SK-N-SH (cell line): Measurements from ENCODE around the gene INTS12. TPM values are rescaled to one million over a fixed set of nuclear protein-coding genes. Genes with fewer than 3 reads are reported as not detected.

Source experiments
- CTCF ChIA-PET: fragments of 300-600, 350-600 bp; formaldehyde crosslinking; extraction: SDS; loops from one replicate; lab custom pipeline; 2021; lab: Yijun Ruan, JAX
- POLR2A ChIA-PET: fragments of 350-600 bp; sonication (Branson Sonifier 250); formaldehyde crosslinking; extraction: SDS; loops from one replicate; lab custom pipeline; 2020; ENCODE audit warnings: antibody characterized with exemption, inconsistent platforms; lab: Yijun Ruan, JAX
- DNase-seq: peaks from one replicate; pipeline ENCODE4 v3.0.0; 2012
- H2AFZ ChIP-seq: fragments of 200-600 bp; sonication (generic); 2 replicates; pipeline ENCODE4 v1.8.1; 2016; ENCODE audit warnings: antibody characterized with exemption, mild to moderate bottlenecking, low read depth
- H3F3A ChIP-seq: fragments of 200-600 bp; sonication (generic); replicated peaks from 2 replicates; pipeline ENCODE3; 2016; ENCODE audit warnings: antibody characterized with exemption, mild to moderate bottlenecking; ENCODE audit not compliant: insufficient read depth
- H3K27ac ChIP-seq, 2 experiments: fragments of 200-500 bp in 1 of 2; fragments of 200-600 bp in 1 of 2; sonication (Bioruptor generic) in 1 of 2; sonication (generic), shearing (Covaris generic) in 1 of 2; 2 replicates each; pipeline versions ENCODE4 v1.5.1 to v1.6.1; 2014 to 2016; ENCODE audit warnings: low read depth in 2 of 2, inconsistent platforms in 1 of 2, low read length in 1 of 2, mild to moderate bottlenecking in 1 of 2, mixed read lengths in 1 of 2
- H3K27me3 ChIP-seq: fragments of 200-600 bp; sonication (generic), shearing (Covaris generic); 2 replicates; pipeline ENCODE4 v1.6.1; 2016; ENCODE audit warnings: mixed run types; ENCODE audit not compliant: insufficient read depth
- H3K36me3 ChIP-seq, 2 experiments: fragments of 200-500 bp in 1 of 2; fragments of 200-600 bp in 1 of 2; sonication (Bioruptor generic) in 1 of 2; sonication (generic) in 1 of 2; replicated peaks in 1 of 2; 2 replicates each; pipeline versions ENCODE3 to v1.5.1; 2014 to 2016; ENCODE audit warnings: low read length in 1 of 2, mild to moderate bottlenecking in 1 of 2; ENCODE audit not compliant: insufficient read depth in 2 of 2, control insufficient read depth in 1 of 2
- H3K4me1 ChIP-seq, 2 experiments: fragments of 200-500 bp in 1 of 2; fragments of 200-600 bp in 1 of 2; sonication (Bioruptor generic) in 1 of 2; sonication (generic), shearing (Covaris generic) in 1 of 2; 2 replicates each; pipeline versions ENCODE4 v1.5.1 to v1.6.1; 2014 to 2016; ENCODE audit warnings: low read depth in 1 of 2, low read length in 1 of 2, mixed run types in 1 of 2; ENCODE audit not compliant: insufficient read depth in 2 of 2, control insufficient read depth in 1 of 2
- H3K4me2 ChIP-seq: fragments of 200-600 bp; sonication (generic), shearing (Covaris generic); 2 replicates; pipeline ENCODE4 v1.6.1; 2017; ENCODE audit warnings: mixed run types
- H3K4me3 ChIP-seq, 2 experiments: fragments of 200-500 bp in 1 of 2; fragments of 200-600 bp in 1 of 2; sonication (Bioruptor generic) in 1 of 2; sonication (generic), shearing (Covaris generic) in 1 of 2; 2 replicates each; pipeline versions ENCODE4 v1.5.1 to v1.8.1; 2014 to 2016; ENCODE audit warnings: low read depth in 2 of 2, inconsistent platforms in 1 of 2, low read length in 1 of 2, mild to moderate bottlenecking in 1 of 2, mixed read lengths in 1 of 2, moderate library complexity in 1 of 2
- H3K79me2 ChIP-seq: fragments of 200-600 bp; sonication (generic); 2 replicates; pipeline ENCODE4 v1.8.1; 2017; ENCODE audit warnings: mild to moderate bottlenecking; ENCODE audit not compliant: insufficient read depth
- H3K9ac ChIP-seq: fragments of 200-600 bp; sonication (generic); 2 replicates; pipeline ENCODE4 v1.6.1; 2017; ENCODE audit warnings: mixed run types
- H3K9me2 ChIP-seq: fragments of 200-600 bp; sonication (generic); 2 replicates; pipeline ENCODE4 v1.6.1; 2017; ENCODE audit warnings: mixed run types
- H3K9me3 ChIP-seq: fragments of 200-600 bp; sonication (generic); 2 replicates; pipeline ENCODE4 v1.6.1; 2017; ENCODE audit warnings: mixed run types, mild to moderate bottlenecking, moderate library complexity
- H4K20me1 ChIP-seq: fragments of 200-600 bp; sonication (generic); 2 replicates; pipeline ENCODE4 v1.6.1; 2017; ENCODE audit warnings: mild to moderate bottlenecking, mixed run types; ENCODE audit not compliant: insufficient read depth
- CHD2 ChIP-seq: fragments of 150-350 bp; IDR thresholded peaks from 2 replicates; pipeline ENCODE4 v1.6.1; 2018; ENCODE audit warnings: low read length; ENCODE audit not compliant: partially characterized antibody
- ELF1 ChIP-seq: IDR thresholded peaks from 2 replicates; pipeline ENCODE4 v1.4.0; 2012
- FOSL2 ChIP-seq: IDR thresholded peaks from 2 replicates; pipeline ENCODE4 v1.4.0; 2012; ENCODE audit warnings: low read depth, mild to moderate bottlenecking, moderate library complexity, borderline replicate concordance
- FOXJ3 ChIP-seq: sonication (generic); formaldehyde crosslinking; IDR thresholded peaks from 2 replicates; pipeline ENCODE4 v1.5.1; 2020; ENCODE audit warnings: mild to moderate bottlenecking, missing genetic modification reagents
- FOXM1 ChIP-seq: IDR thresholded peaks from 2 replicates; pipeline ENCODE4 v1.4.0; 2012; ENCODE audit warnings: low read depth, mild to moderate bottlenecking
- GABPA ChIP-seq: IDR thresholded peaks from 2 replicates; pipeline ENCODE4 v1.4.0; 2012; ENCODE audit warnings: low read depth, mild to moderate bottlenecking
- GATA2 ChIP-seq: sonication (generic); formaldehyde crosslinking; IDR thresholded peaks from 2 replicates; pipeline ENCODE4 v1.5.0; 2020; ENCODE audit warnings: mild to moderate bottlenecking, missing genetic modification reagents
- IRF3 ChIP-seq: fragments of 150-350 bp; IDR thresholded peaks from 2 replicates; pipeline ENCODE4 v1.6.1; 2016; ENCODE audit warnings: mild to moderate bottlenecking, low read depth, low read length
- MEF2A ChIP-seq: IDR thresholded peaks from 2 replicates; pipeline ENCODE4 v1.4.0; 2012; ENCODE audit warnings: low read depth, borderline replicate concordance
- MXI1 ChIP-seq: IDR thresholded peaks from 2 replicates; pipeline ENCODE4 v1.6.1; 2012; ENCODE audit warnings: mild to moderate bottlenecking, low read depth, low read length, improper control_type of control experiment
- NFIC ChIP-seq: IDR thresholded peaks from 2 replicates; pipeline ENCODE4 v1.4.0; 2012; ENCODE audit warnings: borderline replicate concordance
- NRF1 ChIP-seq: IDR thresholded peaks from 2 replicates; pipeline ENCODE4 v1.6.1; 2012; ENCODE audit warnings: low read depth, mild to moderate bottlenecking, low read length
- POLR2AphosphoS5 ChIP-seq: IDR thresholded peaks from 2 replicates; pipeline ENCODE4 v1.6.1; 2012; ENCODE audit warnings: low read depth, low read length
- RCOR1 ChIP-seq: fragments of 150-350 bp; IDR thresholded peaks from 2 replicates; pipeline ENCODE4 v1.6.1; 2017; ENCODE audit warnings: antibody characterized with exemption, low read length
- RFX5 ChIP-seq: IDR thresholded peaks from 2 replicates; pipeline ENCODE4 v1.6.1; 2012; ENCODE audit warnings: mild to moderate bottlenecking, improper control_type of control experiment, low read length
- RXRA ChIP-seq: IDR thresholded peaks from 2 replicates; pipeline ENCODE4 v1.4.0; 2012; ENCODE audit warnings: low read depth, mild to moderate bottlenecking, borderline replicate concordance
- SMC3 ChIP-seq: IDR thresholded peaks from 2 replicates; pipeline ENCODE4 v1.6.1; 2012; ENCODE audit warnings: low read depth, low read length, improper control_type of control experiment
- TAF1 ChIP-seq: IDR thresholded peaks from 2 replicates; pipeline ENCODE4 v1.6.1; 2012; ENCODE audit warnings: low read depth, mild to moderate bottlenecking, low read length, moderate library complexity, borderline replicate concordance
- TCF12 ChIP-seq: IDR thresholded peaks from 2 replicates; pipeline ENCODE4 v1.4.0; 2012
- USF1 ChIP-seq: IDR thresholded peaks from 2 replicates; pipeline ENCODE4 v1.4.0; 2012; ENCODE audit warnings: low read depth, borderline replicate concordance
- WGBS: methylation state at CpG from one replicate; pipeline ENCODE4 v1.1.6; 2017; ENCODE audit warnings: low lambda C conversion rate; 5-methylcytosine and 5-hydroxymethylcytosine counted together
- polyA plus RNA-seq, 3 experiments: library from polyadenylated mRNA; depleted of rRNA; stranded (reverse); fragments of >200 nt; gene quantifications; 2 replicates each; pipeline ENCODE4 v1.2.3, GENCODE V29; 2012
- TF ChIP-seq, protein P1 (sequence below): fragments of 200-600 bp; sonication (generic); IDR thresholded peaks from 2 replicates; pipeline ENCODE4 v1.6.1; 2017; ENCODE audit warnings: antibody characterized with exemption, mild to moderate bottlenecking, moderate library complexity
- TF ChIP-seq, protein P2 (sequence below): IDR thresholded peaks from 2 replicates; pipeline ENCODE4 v1.4.0; 2012; ENCODE audit warnings: low read depth
- TF ChIP-seq, protein P3 (sequence below): IDR thresholded peaks from 2 replicates; pipeline ENCODE4 v1.6.1; 2012; ENCODE audit warnings: mild to moderate bottlenecking, low read depth, low read length, moderate library complexity

INTS12 gene, protein sequence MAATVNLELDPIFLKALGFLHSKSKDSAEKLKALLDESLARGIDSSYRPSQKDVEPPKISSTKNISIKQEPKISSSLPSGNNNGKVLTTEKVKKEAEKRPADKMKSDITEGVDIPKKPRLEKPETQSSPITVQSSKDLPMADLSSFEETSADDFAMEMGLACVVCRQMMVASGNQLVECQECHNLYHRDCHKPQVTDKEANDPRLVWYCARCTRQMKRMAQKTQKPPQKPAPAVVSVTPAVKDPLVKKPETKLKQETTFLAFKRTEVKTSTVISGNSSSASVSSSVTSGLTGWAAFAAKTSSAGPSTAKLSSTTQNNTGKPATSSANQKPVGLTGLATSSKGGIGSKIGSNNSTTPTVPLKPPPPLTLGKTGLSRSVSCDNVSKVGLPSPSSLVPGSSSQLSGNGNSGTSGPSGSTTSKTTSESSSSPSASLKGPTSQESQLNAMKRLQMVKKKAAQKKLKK
- polyA plus RNA-seq (2012; rRNA removed), result 25.1 and 31.3 TPM in 2 replicates
- 28.1 and 31.3 TPM in 2 replicates for polyA plus RNA-seq (2012; cell fraction: cytosol; rRNA removed)
- 19.9 and 27.7 TPM in 2 replicates for polyA plus RNA-seq (2012; cell fraction: nucleus; rRNA removed)

DNA sequence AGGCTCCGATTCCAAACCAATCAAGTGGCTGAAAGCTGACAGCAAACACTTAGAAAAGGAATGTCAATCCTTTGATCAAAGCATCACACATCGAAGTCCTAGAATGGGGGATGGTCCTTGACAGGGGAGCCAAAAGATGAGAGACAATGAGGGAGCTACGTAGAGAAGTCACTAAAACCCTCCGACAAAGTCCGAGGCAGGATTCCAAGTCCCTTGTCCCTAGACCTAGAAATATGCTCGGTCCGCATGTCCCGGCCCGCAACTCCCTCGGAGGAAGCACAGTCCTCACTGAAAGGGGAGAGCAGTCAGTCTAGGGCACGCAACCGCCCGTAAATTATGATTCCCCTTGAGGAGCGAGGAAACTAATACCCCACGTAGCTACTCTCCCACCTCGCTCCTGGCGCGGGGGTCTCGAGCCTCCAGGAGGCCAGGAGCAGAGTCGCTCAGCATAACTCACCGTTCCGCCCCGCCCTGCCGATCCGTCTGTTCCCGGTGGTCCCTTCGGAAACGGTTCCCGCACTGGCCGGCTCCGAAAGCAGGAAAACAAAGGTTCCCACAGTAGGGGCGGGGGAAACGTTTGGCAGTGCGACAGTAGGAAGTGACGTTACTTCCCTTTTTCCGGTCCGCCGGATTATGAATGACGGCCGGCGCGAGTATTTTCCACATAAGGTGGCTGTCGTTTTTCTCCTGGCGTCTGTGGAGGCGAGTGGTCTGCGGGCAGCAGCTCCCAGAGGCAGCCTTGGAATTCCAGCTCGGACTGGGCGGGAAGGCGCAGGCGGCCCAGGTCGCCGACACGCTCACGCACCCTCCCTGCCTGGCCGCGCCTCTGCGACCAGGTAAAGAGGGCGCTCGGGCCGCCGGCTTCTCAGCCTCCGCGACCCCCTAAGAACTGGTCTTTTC lies at the start of gene INTS12, which contains the start of gene GSTCD:
Gene INTS12, minus strand, starts transcription at position 509 of the 900 bp plus-strand sequence. CDS start 8,684 bp downstream, outside the sequence.
Gene GSTCD, plus strand, starts transcription at position 604 of the 900 bp plus-strand sequence. CDS start 8,830 bp downstream, outside the sequence.
- DNase-seq, result peak; percentile 86
- ChIA-PET CTCF (interaction anchor here (0.7 to 1.7 kb wide), 4 partner anchors 187 to 620 kb away, joined by 3 to 6 read pairs (median 3); partner anchors contain the start of gene PPA2), POLR2A (no interaction called here)
- H4K20me1 ChIP-seq, result no peaks in the 10 kb centered on the region
- 0% methylated on average over 24 of the region's 63 CpGs for WGBS
- H3K79me2 ChIP-seq, result peaks cover 89% of the 10 kb centered on the region
- H3K27me3 ChIP-seq, result no peaks in the 10 kb centered on the region
- peaks cover 21% of the 10 kb centered on the region for H3F3A ChIP-seq
- H3K9me2 ChIP-seq, result no peaks in the 10 kb centered on the region
- peak within 1 kb of the TSS; percentile 76 for H3K9ac ChIP-seq
- peak within 1 kb of the TSS; percentile 80 for H3K4me2 ChIP-seq
- peak within 1 kb of the TSS; percentile 81 to 90 for H3K27ac ChIP-seq
- H3K4me1 ChIP-seq, result peaks cover 12 to 18% of the 10 kb centered on the region in 2 experiments; a peak in 2 of 4 replicates
- H3K4me3 ChIP-seq, result peak within 1 kb of the TSS; percentile 73 to 97
- H3K36me3 ChIP-seq, result peaks cover 3 to 14% of the 10 kb centered on the region in 2 experiments
- no peaks in the 10 kb centered on the region for H3K9me3 ChIP-seq
- peak within 1 kb of the TSS; percentile 90 for H2AFZ ChIP-seq
- TF ChIP-seq FOXJ3 (peak; percentile 59; the same call in 1 of the 2 replicates), NFIC (peak; percentile 45; the same call in 1 of the 2 replicates), ELF1 (peak; percentile 88), SMC3 (peak; percentile 23; the same call in 1 of the 2 replicates), GATA2 (CRISPR knock-in tag) (peak; percentile 28; the same call in 1 of the 2 replicates), MEF2A (peak; percentile 44; the same call in 1 of the 2 replicates), RFX5 (peak; percentile 82), MXI1 (peak; percentile 71), TCF12 (peak; percentile 43; the same call in 1 of the 2 replicates), FOSL2 (no peak; the same call in 1 of the 2 replicates), FOXM1 (no peak; the same call in 1 of the 2 replicates), GABPA (peak; percentile 97), USF1 (peak; percentile 60), RCOR1 (peak; percentile 86), CHD2 (peak; percentile 95), NRF1 (no peak), IRF3 (peak; percentile 42), RXRA (no peak), TAF1 (peak; percentile 98), POLR2AphosphoS5 (peak; percentile 96)
- TF ChIP-seq, protein P1, sequence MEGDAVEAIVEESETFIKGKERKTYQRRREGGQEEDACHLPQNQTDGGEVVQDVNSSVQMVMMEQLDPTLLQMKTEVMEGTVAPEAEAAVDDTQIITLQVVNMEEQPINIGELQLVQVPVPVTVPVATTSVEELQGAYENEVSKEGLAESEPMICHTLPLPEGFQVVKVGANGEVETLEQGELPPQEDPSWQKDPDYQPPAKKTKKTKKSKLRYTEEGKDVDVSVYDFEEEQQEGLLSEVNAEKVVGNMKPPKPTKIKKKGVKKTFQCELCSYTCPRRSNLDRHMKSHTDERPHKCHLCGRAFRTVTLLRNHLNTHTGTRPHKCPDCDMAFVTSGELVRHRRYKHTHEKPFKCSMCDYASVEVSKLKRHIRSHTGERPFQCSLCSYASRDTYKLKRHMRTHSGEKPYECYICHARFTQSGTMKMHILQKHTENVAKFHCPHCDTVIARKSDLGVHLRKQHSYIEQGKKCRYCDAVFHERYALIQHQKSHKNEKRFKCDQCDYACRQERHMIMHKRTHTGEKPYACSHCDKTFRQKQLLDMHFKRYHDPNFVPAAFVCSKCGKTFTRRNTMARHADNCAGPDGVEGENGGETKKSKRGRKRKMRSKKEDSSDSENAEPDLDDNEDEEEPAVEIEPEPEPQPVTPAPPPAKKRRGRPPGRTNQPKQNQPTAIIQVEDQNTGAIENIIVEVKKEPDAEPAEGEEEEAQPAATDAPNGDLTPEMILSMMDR, result no peak
- TF ChIP-seq, protein P2, sequence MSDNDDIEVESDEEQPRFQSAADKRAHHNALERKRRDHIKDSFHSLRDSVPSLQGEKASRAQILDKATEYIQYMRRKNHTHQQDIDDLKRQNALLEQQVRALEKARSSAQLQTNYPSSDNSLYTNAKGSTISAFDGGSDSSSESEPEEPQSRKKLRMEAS, result peak; percentile 91; the same call in 1 of the 2 replicates
- TF ChIP-seq, protein P3, sequence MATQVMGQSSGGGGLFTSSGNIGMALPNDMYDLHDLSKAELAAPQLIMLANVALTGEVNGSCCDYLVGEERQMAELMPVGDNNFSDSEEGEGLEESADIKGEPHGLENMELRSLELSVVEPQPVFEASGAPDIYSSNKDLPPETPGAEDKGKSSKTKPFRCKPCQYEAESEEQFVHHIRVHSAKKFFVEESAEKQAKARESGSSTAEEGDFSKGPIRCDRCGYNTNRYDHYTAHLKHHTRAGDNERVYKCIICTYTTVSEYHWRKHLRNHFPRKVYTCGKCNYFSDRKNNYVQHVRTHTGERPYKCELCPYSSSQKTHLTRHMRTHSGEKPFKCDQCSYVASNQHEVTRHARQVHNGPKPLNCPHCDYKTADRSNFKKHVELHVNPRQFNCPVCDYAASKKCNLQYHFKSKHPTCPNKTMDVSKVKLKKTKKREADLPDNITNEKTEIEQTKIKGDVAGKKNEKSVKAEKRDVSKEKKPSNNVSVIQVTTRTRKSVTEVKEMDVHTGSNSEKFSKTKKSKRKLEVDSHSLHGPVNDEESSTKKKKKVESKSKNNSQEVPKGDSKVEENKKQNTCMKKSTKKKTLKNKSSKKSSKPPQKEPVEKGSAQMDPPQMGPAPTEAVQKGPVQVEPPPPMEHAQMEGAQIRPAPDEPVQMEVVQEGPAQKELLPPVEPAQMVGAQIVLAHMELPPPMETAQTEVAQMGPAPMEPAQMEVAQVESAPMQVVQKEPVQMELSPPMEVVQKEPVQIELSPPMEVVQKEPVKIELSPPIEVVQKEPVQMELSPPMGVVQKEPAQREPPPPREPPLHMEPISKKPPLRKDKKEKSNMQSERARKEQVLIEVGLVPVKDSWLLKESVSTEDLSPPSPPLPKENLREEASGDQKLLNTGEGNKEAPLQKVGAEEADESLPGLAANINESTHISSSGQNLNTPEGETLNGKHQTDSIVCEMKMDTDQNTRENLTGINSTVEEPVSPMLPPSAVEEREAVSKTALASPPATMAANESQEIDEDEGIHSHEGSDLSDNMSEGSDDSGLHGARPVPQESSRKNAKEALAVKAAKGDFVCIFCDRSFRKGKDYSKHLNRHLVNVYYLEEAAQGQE, result peak; percentile 82
